ENCODE results near the gene SPPL2B.
"Not testable (repeated sequence)": the region's sequence is repeated elsewhere in the genome, so short reads cannot be mapped to it uniquely, and the experiment has no call there.

SPPL2B gene

GRCh38 chr19:2382530-2383222, 54.2 kb downstream of the SPPL2B start:
- FAIRE-seq = no peak

- FAIRE-seq = no peak
These were observed 56.7 kb downstream of the SPPL2B start for GRCh38 chr19:2385053-2385721.

- no peak for FAIRE-seq
These were observed 59.1 kb downstream of the SPPL2B start for GRCh38 chr19:2387367-2388288.

- FAIRE-seq = no peak
These were observed 61.1 kb downstream of the SPPL2B start for GRCh38 chr19:2389594-2389993.

- no peak for FAIRE-seq
These were observed 62.7 kb downstream of the SPPL2B start for GRCh38 chr19:2391118-2391725.

- FAIRE-seq = no peak
These were observed 63.9 kb downstream of the SPPL2B start for GRCh38 chr19:2392366-2392765.

GRCh38 chr19:2392899-2393298, 64.4 kb downstream of the SPPL2B start:
- not testable (repeated sequence) for FAIRE-seq

GRCh38 chr19:2394054-2394441, 65.6 kb downstream of the SPPL2B start:
- no peak for FAIRE-seq

GRCh38 chr19:2394442-2395292, 66.2 kb downstream of the SPPL2B start:
- FAIRE-seq = no peak

GRCh38 chr19:2395293-2395829, 66.9 kb downstream of the SPPL2B start:
- FAIRE-seq = not testable (repeated sequence)

- not testable (repeated sequence) for FAIRE-seq
These were observed 68.7 kb downstream of the SPPL2B start for GRCh38 chr19:2397173-2397572.

GRCh38 chr19:2398735-2399305, 70.3 kb downstream of the SPPL2B start:
- FAIRE-seq = no peak

- FAIRE-seq = no peak
These were observed 71.1 kb downstream of the SPPL2B start for GRCh38 chr19:2399582-2399981.
